Kasumi-1 (cell line): ENCODE results near the gene DPY19L3.
"Not testable (repeated sequence)": the region's sequence is repeated elsewhere in the genome, so short reads cannot be mapped to it uniquely, and the experiment has no call there.

Source experiments
- DNase-seq, 2 experiments: peaks; one replicate each; lab custom pipeline; 2025; lab: John Stamatoyannopoulos, UW

Gene DPY19L3

GRCh38 chr19:32396046-32396652 is 9.4 kb upstream of the DPY19L3 start:
- DNase-seq: no peak

GRCh38 chr19:32397671-32398101 is 7.9 kb upstream of the DPY19L3 start:
- no peak for DNase-seq

GRCh38 chr19:32401992-32402391 is 3.6 kb upstream of the DPY19L3 start:
- DNase-seq: no peak

- no peak for DNase-seq
These were observed 2.1 kb upstream of the DPY19L3 start for GRCh38 chr19:32403291-32403995.

GRCh38 chr19:32404213-32404932 is 1.2 kb upstream of the DPY19L3 start:
- DNase-seq: peak in 1 of 2 experiments; percentile 18

- DNase-seq: peak; percentile 77 to 84
These were observed 588 bp upstream of the DPY19L3 start for GRCh38 chr19:32404933-32405430.

- peak in 1 of 2 experiments; percentile 5 for DNase-seq
These were observed 812 bp downstream of the DPY19L3 start for GRCh38 chr19:32406161-32407003.

GRCh38 chr19:32407004-32407992 is 1.7 kb downstream of the DPY19L3 start:
- DNase-seq: no peak

- DNase-seq: no peak
These were observed 9.7 kb downstream of the DPY19L3 start for GRCh38 chr19:32415246-32415645.

- no peak for DNase-seq
These were observed 10.1 kb downstream of the DPY19L3 start for GRCh38 chr19:32415669-32416068.

- no peak for DNase-seq
These were observed 11.3 kb downstream of the DPY19L3 start for GRCh38 chr19:32416749-32417456.

GRCh38 chr19:32418155-32418554 is 12.6 kb downstream of the DPY19L3 start:
- no peak for DNase-seq

- peak; percentile 96 to 97 for DNase-seq
These were observed 16.2 kb downstream of the DPY19L3 start for GRCh38 chr19:32421589-32422361.

GRCh38 chr19:32422435-32422834 is 16.9 kb downstream of the DPY19L3 start:
- DNase-seq: no peak

GRCh38 chr19:32423944-32424343 is 18.4 kb downstream of the DPY19L3 start:
- not testable (repeated sequence) for DNase-seq

- DNase-seq: no peak
These were observed 22.0 kb downstream of the DPY19L3 start for GRCh38 chr19:32427536-32427935.

- no peak for DNase-seq
These were observed 31.1 kb downstream of the DPY19L3 start for GRCh38 chr19:32436692-32437091.

GRCh38 chr19:32437096-32437495 is 31.5 kb downstream of the DPY19L3 start:
- DNase-seq: no peak

GRCh38 chr19:32438751-32439150 is 33.2 kb downstream of the DPY19L3 start:
- no peak for DNase-seq
